ENCODE results near the gene SCYL3. TPM values are rescaled to one million over a fixed set of nuclear protein-coding genes. Genes with fewer than 3 reads are reported as not detected.

The SCYL3 gene
- total RNA-seq, 1 experiment from 2014 or later = 7.6 TPM

DNA sequence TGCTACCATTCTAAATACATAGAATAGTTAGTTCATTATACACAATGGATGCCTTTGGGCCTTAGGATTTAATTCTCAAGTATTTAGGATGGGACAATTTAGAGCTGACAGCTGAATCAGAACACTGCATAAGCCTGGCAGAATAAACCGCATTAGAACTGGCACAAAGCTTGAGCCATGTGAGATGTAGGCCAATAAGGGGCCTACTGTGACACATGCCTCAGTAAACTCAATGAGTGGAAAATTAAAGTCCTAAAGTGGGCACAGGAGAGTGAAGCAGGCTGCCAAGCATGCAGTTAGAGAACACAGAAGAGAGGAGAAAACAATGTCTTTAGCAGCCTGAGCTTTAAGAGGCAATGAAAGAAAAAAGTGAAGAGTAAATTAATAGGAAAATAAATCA is 24.3 kb downstream of the SCYL3 start:
- ATAC-seq = no peak
- no peak overlapping the region for H3K4me2 ChIP-seq (ENCODE audit: low read length)
- intact Hi-C loops (cut with micrococcal nuclease) = no loop called here

More for the DNA sequence above, 24.3 kb downstream of the SCYL3 start:
- CTCF ChIA-PET = no interaction called here
- no peak overlapping the region for H2AFZ ChIP-seq (ENCODE audit: low read depth, low read length, poor library complexity, severe bottlenecking)
- H3K27me3 ChIP-seq (ENCODE audit: insufficient read depth, low read length) = no peaks in the 10 kb centered on the region
- no peaks in the 10 kb centered on the region for H3K9me2 ChIP-seq (ENCODE audit: insufficient read depth)
- H3K79me2 ChIP-seq (ENCODE audit: insufficient read depth, low read length) = no peaks in the 10 kb centered on the region
- no peaks in the 10 kb centered on the region for H4K20me1 ChIP-seq (ENCODE audit: insufficient read depth)
- H3K4me1 ChIP-seq (ENCODE audit: control insufficient read depth in 1 of 2, insufficient read depth in 2 of 2, low read length in 2 of 2) = no peaks in the 10 kb centered on the region; a peak in 1 of 4 replicates
- no peak overlapping the region for H3K27ac ChIP-seq (ENCODE audit: low read depth, low read length)
- H3K4me3 ChIP-seq (replicated peaks in 1 of 2; ENCODE audit: low read depth in 1 of 2, low read length in 2 of 2) = no peak overlapping the region
- no TSS peak for BruUV-seq (replicated peaks)
- H3K36me3 ChIP-seq (ENCODE audit: control insufficient read depth in 1 of 2, insufficient read depth in 2 of 2, low read length in 2 of 2) = peaks cover 32 to 50% of the 10 kb centered on the region in 2 experiments; a peak in 2 of 4 replicates
- no peak for DNase-seq (ENCODE audit: low read depth, low spot score)
- TF ChIP-seq, protein P1, sequence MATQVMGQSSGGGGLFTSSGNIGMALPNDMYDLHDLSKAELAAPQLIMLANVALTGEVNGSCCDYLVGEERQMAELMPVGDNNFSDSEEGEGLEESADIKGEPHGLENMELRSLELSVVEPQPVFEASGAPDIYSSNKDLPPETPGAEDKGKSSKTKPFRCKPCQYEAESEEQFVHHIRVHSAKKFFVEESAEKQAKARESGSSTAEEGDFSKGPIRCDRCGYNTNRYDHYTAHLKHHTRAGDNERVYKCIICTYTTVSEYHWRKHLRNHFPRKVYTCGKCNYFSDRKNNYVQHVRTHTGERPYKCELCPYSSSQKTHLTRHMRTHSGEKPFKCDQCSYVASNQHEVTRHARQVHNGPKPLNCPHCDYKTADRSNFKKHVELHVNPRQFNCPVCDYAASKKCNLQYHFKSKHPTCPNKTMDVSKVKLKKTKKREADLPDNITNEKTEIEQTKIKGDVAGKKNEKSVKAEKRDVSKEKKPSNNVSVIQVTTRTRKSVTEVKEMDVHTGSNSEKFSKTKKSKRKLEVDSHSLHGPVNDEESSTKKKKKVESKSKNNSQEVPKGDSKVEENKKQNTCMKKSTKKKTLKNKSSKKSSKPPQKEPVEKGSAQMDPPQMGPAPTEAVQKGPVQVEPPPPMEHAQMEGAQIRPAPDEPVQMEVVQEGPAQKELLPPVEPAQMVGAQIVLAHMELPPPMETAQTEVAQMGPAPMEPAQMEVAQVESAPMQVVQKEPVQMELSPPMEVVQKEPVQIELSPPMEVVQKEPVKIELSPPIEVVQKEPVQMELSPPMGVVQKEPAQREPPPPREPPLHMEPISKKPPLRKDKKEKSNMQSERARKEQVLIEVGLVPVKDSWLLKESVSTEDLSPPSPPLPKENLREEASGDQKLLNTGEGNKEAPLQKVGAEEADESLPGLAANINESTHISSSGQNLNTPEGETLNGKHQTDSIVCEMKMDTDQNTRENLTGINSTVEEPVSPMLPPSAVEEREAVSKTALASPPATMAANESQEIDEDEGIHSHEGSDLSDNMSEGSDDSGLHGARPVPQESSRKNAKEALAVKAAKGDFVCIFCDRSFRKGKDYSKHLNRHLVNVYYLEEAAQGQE (IDR thresholded peaks at IDR 0.05; ENCODE audit: low read depth) = no peak
- TF ChIP-seq JUND (IDR thresholded peaks at IDR 0.05) (no peak), POLR2AphosphoS5 (IDR thresholded peaks at IDR 0.05; ENCODE audit: low read depth, low read length) (no peak), CEBPB (IDR thresholded peaks at IDR 0.05; ENCODE audit: low read depth) (no peak)
- TF ChIP-seq, protein P2, sequence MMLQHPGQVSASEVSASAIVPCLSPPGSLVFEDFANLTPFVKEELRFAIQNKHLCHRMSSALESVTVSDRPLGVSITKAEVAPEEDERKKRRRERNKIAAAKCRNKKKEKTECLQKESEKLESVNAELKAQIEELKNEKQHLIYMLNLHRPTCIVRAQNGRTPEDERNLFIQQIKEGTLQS (IDR thresholded peaks at IDR 0.05) = no peak
- TF ChIP-seq, protein P3, sequence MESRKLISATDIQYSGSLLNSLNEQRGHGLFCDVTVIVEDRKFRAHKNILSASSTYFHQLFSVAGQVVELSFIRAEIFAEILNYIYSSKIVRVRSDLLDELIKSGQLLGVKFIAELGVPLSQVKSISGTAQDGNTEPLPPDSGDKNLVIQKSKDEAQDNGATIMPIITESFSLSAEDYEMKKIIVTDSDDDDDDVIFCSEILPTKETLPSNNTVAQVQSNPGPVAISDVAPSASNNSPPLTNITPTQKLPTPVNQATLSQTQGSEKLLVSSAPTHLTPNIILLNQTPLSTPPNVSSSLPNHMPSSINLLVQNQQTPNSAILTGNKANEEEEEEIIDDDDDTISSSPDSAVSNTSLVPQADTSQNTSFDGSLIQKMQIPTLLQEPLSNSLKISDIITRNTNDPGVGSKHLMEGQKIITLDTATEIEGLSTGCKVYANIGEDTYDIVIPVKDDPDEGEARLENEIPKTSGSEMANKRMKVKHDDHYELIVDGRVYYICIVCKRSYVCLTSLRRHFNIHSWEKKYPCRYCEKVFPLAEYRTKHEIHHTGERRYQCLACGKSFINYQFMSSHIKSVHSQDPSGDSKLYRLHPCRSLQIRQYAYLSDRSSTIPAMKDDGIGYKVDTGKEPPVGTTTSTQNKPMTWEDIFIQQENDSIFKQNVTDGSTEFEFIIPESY (IDR thresholded peaks at IDR 0.05; ENCODE audit: extremely low read depth, insufficient replicate concordance, low read length) = no peak
- POLR2A ChIA-PET = no interaction called here
- RAD21 ChIA-PET (ENCODE audit: low non-redundant PET in 1 of 2, low total read pairs in 2 of 2, uncharacterized antibody in 2 of 2, unreplicated experiment in 2 of 2) = no interaction called here
- H3K9me3 ChIP-seq (ENCODE audit: control insufficient read depth in 1 of 2, insufficient read depth in 1 of 2, low read depth in 1 of 2, low read length in 2 of 2) = no peaks in the 10 kb centered on the region
- no peak overlapping the region for H3K9ac ChIP-seq (ENCODE audit: low read length)
